HG03558 (cell line): Measurements from ENCODE around the gene C11orf68.
"Not testable (repeated sequence)": the region's sequence is repeated elsewhere in the genome, so short reads cannot be mapped to it uniquely, and the experiment has no call there.

Experiments used
- ATAC-seq: cut with Tn5 transposase; IDR thresholded peaks from one replicate; pipeline ENCODE4 v1.9.1; 2021; ENCODE audit warnings: moderate number of reproducible peaks; ENCODE audit not compliant: unreplicated experiment; ENCODE audit errors: extremely low read depth

Gene C11orf68

GRCh38 chr11:65892661-65893317 is 26.1 kb downstream of the C11orf68 start:
- no peak for ATAC-seq

- not testable (repeated sequence) for ATAC-seq
Observed at GRCh38 chr11:65892137-65892540, 26.7 kb downstream of the C11orf68 start.

DNA sequence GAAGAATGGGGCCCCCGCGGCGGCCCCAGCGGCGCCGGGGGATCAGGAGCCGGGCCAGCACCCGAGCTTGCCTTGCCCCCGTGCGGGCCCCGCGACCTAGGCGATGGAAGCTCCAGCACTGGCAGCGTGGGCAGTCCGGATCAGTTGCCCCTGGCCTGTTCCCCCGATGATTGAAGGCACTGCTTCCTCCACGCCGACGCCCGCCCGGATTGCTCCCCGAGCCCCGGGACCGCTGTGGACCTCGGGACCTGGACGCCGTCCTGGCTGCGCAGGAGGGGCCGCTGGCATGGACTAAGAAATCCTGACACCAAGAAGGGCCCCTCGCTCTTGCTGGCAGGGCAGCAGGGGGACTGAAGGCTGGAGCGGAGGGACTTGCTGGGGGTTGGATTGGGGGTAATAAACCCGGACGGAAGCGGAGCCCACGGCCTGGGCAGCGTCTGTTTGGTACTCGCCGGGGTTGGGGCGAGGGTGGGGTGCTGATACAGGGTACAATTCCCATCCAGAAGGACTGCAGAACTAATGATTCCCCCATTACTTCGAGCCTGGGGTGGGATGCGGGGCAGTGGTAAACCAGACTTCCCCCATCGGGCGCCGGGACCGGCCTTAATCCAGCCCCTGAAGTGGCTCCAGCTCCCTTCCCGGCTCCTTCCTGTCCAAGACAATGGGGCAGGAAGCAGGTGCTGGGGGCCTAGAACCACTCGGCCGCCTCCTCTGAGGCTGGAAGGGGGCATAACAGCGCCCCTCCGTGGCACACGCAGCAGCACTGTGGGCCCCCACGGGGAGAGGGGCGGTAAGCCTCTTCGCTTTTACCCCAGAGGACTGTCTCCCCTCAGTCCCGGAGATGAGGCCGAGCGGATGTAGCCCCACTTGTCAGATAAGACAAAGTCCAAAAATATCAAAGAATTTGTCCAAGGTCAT is 27.4 kb downstream of the C11orf68 start:
- no peak for ATAC-seq

DNA sequence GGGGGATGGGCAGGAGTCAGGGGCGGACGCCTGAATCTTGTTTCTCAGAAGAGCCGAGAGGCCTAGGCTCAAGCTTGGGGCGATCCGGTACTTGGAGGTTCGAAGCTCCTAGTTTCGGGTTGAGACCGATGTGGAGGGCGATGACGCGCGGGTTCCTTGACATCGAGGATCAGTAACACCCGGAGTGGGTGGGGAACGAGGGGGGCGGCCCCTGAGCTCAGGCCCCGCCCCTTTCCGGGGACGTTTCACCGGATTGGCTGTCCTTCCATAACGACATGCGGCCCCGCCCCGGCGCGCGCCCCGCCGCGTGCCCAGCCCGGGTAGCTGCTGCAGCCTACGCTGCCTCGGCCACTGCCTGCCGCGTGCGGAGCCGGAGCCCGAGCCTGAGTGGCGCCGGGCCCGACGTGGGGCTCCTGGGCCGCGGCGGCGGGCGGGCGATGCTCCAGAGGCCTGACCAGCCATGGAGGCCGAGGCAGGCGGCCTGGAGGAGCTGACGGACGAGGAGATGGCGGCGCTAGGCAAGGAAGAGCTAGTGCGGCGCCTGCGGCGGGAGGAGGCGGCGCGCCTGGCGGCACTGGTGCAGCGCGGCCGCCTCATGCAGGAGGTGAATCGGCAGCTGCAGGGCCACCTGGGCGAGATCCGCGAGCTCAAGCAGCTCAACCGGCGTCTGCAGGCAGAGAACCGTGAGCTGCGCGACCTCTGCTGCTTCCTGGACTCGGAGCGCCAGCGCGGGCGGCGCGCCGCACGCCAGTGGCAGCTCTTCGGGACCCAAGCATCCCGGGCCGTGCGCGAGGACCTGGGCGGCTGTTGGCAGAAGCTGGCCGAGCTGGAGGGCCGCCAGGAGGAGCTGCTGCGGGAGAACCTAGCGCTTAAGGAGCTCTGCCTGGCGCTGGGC is 28.3 kb downstream of the C11orf68 start, which contains the start of gene CCDC85B:
Gene CCDC85B, plus strand, starts transcription at position 350 of the 895 bp plus-strand sequence. Its CDS starts 111 bp downstream, at position 461.
- no peak for ATAC-seq

DNA sequence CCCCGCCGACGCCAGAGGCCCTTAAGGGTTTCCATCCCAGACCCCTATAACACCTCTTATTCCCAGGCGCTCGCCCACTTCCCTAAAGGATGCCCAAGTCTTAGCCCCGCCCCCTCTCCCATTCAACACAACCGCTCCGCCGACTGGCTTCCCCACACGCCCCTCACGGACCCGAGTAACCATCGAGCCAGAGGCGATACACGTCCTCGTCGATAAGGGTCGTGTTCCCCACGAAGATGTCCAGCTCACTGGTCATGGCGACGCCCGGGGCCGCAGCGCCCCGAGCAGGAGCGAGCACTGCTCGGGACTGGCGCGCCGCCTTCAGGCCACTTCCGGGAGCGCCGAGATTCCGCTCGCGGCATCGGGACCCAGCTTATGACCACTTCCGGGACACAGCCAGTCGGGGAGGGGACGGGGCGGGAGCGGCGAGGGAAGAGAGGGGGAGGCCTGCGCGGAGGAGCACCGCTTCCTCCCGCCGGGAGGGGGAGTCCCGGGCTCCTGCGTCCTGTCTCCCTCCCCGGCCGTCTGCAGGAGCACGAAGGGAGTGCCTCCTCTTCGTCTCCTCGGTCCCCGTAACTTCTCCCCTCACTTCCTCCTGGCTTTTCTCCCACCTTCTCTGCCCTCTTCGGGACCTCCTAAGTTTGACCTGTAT is 30.6 kb downstream of the C11orf68 start, which contains the start of gene FIBP:
Gene FIBP, minus strand, starts transcription at position 309 of the 652 bp plus-strand sequence. Its CDS starts 53 bp downstream, at position 256.
- no peak for ATAC-seq

GRCh38 chr11:65887723-65888162 is 31.1 kb downstream of the C11orf68 start:
- ATAC-seq: no peak

DNA sequence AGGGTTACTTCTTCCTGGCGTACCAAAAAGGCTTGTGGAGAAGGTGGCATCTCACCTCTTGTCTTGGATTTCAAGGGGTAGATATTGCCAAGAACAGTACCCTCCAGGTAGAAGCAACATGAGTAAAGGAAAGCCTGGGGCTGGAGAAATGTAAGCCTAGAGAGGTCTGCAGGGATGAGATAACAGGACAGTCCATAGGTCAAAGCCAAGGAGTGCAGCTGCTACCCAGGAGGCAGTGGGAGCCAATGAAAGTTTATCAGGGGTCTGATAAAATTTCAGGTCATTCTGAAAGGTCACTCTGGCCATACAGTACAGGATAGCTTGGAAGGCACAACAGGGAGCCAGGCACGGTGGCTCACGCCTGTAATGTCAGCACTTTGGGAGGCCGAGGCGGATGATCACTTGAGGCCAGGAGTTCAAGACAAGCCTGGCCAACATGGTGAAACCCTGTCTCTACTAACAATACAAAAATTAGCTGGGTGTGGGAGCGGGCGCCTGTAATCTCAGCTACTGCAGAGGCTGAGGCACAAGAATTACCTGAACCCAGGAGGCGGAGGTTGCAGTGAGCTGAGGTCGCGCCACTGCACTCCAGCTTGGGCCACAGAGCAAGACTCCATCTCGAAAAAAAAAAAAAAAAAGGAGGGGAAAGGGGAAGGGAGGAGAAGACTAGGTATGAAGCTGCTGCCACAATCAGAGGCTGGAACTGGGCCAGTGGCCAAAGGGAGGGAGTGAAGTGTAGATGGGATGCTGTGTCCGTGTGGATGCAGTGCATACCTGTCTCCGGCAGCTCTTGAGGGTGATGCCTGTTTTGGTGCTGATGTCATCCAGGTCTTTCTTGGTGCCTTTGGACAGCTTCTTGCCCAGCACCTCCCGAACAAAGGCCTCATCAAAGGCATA is 31.8 kb downstream of the C11orf68 start:
- ATAC-seq: no peak

GRCh38 chr11:65885808-65886536 is 32.9 kb downstream of the C11orf68 start:
- ATAC-seq: no peak

DNA sequence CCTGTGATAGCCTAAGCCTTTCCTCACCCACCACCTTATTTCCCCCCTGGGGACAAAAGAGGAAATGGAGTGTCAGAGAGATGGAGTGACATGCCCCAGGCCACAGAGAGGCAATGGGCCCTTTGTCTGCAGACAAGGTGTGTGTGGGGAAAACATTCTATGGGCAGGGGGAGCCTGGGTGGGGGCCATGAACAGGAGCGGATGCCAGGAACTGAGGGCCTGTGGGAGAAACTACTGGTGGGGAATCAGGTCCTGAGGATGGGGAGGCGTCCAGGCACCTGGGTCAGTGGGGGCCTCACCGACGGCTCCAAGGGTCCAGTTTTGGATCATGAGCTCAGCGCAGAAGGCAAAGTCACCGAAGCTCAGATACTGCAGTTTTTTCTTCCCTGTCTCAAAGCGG is 33.6 kb downstream of the C11orf68 start:
- ATAC-seq: no peak

- no peak for ATAC-seq
Observed at GRCh38 chr11:65884716-65885092, 34.2 kb downstream of the C11orf68 start.

DNA sequence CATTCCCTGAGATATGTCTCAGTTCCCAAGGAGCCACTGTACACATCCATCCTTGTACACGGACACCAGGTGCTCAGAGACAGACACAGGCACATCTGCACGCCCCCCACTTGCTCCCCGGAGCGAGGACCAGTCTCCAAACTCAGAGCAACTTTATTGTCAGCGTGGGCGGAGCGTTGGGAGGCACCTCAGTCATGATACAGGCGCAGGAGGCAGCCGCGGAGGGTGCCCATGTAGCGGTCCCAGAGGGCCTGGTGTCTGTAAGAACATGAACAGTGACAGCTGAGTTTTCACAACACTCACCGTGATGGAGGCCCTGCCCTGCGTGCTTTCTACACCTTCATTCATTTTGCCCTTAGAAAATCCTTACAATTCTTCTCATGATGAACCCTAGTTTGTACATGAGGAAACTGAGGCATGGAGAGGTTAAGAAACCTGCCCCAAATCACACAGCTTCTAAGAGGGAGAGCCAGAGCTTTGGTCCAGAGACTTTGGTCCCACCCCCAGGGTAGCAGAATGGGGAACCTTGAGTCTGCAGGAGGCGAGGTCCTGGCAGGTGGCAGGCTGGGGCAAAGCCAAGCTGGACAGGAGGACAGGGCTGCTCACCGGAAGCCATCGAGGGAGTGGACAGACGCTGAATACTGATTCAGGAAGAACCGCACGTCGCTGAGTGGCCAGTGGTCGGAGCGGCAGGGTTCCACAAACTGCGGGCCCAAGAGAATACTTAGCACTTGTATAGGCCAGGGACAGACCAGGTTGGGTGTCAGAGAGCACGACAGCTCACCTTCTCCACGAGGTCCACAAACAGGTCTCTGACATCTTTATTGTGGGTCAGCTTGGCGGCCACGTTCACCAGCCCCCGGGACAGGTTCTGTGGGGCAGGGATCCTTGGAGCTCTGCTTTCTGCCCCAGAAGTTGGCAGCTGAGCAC is 34.8 kb downstream of the C11orf68 start:
- no peak for ATAC-seq

DNA sequence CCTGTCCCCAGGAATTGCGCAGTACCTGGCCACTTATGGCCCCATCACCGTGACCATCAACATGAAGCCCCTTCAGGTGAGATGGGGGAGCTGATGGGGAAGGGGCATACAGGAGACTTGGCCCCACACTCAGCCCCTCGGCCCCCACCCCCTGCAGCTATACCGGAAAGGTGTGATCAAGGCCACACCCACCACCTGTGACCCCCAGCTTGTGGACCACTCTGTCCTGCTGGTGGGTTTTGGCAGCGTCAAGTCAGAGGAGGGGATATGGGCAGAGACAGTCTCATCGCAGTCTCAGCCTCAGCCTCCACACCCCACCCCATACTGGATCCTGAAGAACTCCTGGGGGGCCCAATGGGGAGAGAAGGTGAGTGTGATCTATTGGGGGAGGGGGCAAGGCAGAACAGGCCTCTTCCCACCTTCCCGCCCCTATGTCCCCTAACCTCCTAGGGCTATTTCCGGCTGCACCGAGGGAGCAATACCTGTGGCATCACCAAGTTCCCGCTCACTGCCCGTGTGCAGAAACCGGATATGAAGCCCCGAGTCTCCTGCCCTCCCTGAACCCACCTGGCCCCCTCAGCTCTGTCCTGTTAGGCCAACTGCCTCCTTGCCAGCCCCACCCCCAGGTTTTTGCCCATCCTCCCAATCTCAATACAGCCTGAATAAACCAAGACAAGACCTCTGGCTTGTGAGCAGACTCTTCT is 35.7 kb downstream of the C11orf68 start:
- ATAC-seq: no peak

DNA sequence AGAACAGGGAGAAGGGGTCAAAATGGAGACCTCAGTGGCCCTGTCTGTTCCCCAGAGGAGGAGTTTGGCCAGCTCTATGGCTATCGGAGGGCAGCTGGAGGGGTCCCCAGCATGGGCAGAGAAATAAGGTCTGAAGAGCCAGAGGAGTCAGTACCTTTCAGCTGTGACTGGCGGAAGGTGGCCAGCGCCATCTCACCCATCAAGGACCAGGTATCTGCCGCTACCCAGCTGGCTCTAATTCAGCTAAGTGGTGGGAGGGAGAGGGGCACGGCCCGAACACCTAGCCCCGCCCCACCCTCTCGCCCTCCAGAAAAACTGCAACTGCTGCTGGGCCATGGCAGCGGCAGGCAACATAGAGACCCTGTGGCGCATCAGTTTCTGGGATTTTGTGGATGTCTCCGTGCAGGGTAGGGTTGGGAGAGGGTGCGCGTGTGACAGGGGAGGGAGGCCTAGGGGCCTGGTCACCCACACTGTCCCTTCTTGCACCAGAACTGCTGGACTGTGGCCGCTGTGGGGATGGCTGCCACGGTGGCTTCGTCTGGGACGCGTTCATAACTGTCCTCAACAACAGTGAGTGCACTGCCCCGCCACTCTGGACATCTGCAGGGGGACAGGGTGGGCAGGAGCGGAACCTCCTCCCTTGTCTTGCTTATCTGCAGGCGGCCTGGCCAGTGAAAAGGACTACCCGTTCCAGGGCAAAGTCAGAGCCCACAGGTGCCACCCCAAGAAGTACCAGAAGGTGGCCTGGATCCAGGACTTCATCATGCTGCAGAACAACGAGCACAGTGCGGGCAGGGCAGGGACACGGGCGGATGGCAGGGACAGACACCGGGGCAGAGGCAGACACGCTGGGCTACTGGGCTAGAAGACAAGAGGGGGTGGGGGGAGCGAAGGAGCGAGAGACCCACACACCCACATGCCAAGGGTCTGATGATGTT is 36.5 kb downstream of the C11orf68 start:
- no peak for ATAC-seq

DNA sequence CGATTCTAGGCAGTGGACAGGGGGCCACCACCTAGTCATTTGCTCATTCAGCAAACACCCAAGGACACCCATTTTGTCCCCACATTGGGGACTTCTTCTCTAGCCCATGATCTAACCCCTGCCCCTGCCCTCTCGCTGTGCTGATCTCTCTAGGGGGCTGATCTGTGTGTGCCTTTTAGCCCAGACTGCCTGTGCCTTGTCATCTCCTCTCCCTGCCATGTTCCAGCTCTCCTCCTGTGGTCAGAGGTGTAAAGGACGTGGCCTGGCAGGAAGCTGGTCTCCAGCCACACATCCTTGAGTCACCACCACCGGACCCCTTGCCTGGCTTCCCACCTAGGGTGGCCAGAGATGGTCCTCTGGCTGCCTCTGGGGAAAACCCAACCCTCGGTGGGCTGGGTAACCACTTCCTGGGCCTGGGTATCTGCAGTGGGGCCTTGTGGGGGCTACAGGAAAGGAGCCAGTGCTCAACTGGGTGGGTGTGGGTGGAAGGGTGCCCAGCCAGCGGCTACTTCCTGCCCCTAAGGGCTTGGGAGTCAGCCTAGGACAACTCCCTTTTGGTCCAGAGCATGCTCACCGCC is 37.9 kb downstream of the C11orf68 start:
- ATAC-seq: no peak

DNA sequence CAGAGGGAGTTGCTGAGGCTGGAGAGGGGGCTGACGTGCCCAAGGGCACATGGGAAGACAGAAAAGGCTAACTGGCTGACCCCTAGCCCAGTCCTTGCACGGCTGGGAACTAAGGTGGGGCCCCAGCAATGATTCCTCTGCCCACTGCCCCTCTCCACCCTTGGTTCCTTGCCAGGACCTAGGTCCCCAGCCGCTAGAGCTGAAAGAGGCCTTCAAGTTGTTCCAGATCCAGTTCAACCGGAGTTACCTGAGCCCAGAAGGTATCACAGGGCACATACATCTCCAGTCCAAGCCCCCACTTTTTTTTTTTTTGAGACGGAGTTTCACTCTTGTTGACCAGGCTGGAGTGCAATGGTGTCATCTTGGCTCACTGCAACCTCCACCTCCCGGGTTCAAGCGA is 38.8 kb downstream of the C11orf68 start:
- no peak for ATAC-seq
